ENCODE data around the gene TMSB4X. TPM values are rescaled to one million over a fixed set of nuclear protein-coding genes. Genes with fewer than 3 reads are reported as not detected.

Gene TMSB4X
- total and polyA plus RNA-seq, 2 of the 8 experiments (the other 6 are each of a cell fraction or from before 2014, with no cell fraction given), result 2,063 to 2,112 TPM

DNA sequence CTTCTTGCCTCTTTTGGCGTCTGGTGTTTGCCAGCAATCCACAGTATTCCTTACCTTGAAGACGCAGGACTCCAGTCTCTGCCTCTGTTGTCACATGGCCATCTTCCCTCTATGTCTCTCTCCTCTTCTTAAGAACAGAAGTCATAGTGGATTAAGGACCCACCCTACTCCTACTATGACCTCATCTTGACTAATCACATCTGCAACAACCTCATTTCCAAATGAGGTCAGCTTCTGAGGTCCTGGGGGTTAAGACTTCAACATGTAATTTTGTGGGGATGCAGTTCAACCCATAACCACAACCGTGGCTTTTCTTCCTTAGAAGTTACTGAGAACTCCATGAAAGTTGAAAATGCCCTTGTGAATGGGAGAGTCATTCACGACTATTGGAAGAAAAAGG lies 45.2 kb upstream of the TMSB4X start:
- no peak overlapping the region for H3K56ac ChIP-seq (replicated peaks; ENCODE audit: insufficient read length, low read depth, low read length)
- TF ChIP-seq RBBP5 (IDR thresholded peaks at IDR 0.05; ENCODE audit: borderline replicate concordance, low read depth, low read length) (no peak), SP1 (IDR thresholded peaks at IDR 0.05; ENCODE audit: low read depth, low read length) (no peak), CREB1 (IDR thresholded peaks at IDR 0.05) (no peak), MAX (IDR thresholded peaks at IDR 0.05) (no peak), BRCA1 (IDR thresholded peaks at IDR 0.05; ENCODE audit: low read depth, low read length) (no peak), EZH2 (IDR thresholded peaks at IDR 0.05; ENCODE audit: low read depth, low read length, severe bottlenecking) (no peak), ATF2 (IDR thresholded peaks at IDR 0.05; ENCODE audit: low read length) (no peak), KDM5A (IDR thresholded peaks at IDR 0.05; ENCODE audit: low read length) (no peak), SAP30 (IDR thresholded peaks at IDR 0.05; ENCODE audit: insufficient read depth, insufficient replicate concordance, low read length) (no peak)
- CTCF ChIA-PET (ENCODE audit: partially characterized antibody), result interaction anchor here (1.4 kb wide), 1 partner anchor 158 kb away, joined by 3 read pairs; no protein-coding TSS in a partner anchor

More for the DNA sequence above, 45.2 kb upstream of the TMSB4X start:
- no peaks in the 10 kb centered on the region for H3K79me1 ChIP-seq (ENCODE audit: low read depth, low read length)
- no peaks in the 10 kb centered on the region for H4K20me1 ChIP-seq (replicated peaks in 1 of 2; ENCODE audit: control insufficient read depth in 1 of 2, insufficient read depth in 2 of 2, low read length in 2 of 2)
- FAIRE-seq (no peak), DNase-seq (ENCODE audit: low read depth in 1 of 2, low spot score in 2 of 2) (no peak)
- no peak overlapping the region for H4K5ac ChIP-seq (ENCODE audit: insufficient read length, low read depth, low read length)
- POLR2A ChIA-PET (ENCODE audit: partially characterized antibody), result interaction anchor here (1.1 kb wide), 1 partner anchor 11 kb away, joined by 3 read pairs; no protein-coding TSS in a partner anchor
- no peak overlapping the region for H3K9ac ChIP-seq (replicated peaks in 1 of 4; ENCODE audit: extremely low read depth in 1 of 4, low read depth in 3 of 4, low read length in 3 of 4)
- H3K27me3 ChIP-seq (replicated peaks in 1 of 4; ENCODE audit: control insufficient read depth in 3 of 4, extremely low read depth in 1 of 4, insufficient read depth in 3 of 4, low read length in 3 of 4), result no peaks in the 10 kb centered on the region
- H3K79me2 ChIP-seq (ENCODE audit: control insufficient read depth in 1 of 2, insufficient read depth in 2 of 2, low read length in 2 of 2), result no peaks in the 10 kb centered on the region
- no peak overlapping the region for H2BK120ac ChIP-seq (replicated peaks; ENCODE audit: low read depth, low read length)
- H2AK5ac ChIP-seq (ENCODE audit: low read depth, low read length), result no peak overlapping the region
- H3K14ac ChIP-seq (ENCODE audit: insufficient read length), result no peak overlapping the region
- H2BK15ac ChIP-seq (ENCODE audit: low read length), result no peak overlapping the region
- no peak overlapping the region for H3K23ac ChIP-seq (ENCODE audit: insufficient read length)
- no peaks in the 10 kb centered on the region for H3K4me1 ChIP-seq (replicated peaks in 1 of 4; ENCODE audit: control insufficient read depth in 3 of 4, insufficient read depth in 4 of 4, low read length in 3 of 4)
- H3K9me3 ChIP-seq (ENCODE audit: insufficient read depth in 2 of 2, low read depth in 1 of 2, low read length in 1 of 2), result no peaks in the 10 kb centered on the region
- H2BK12ac ChIP-seq (ENCODE audit: low read depth, low read length), result no peak overlapping the region
- H4K8ac ChIP-seq (ENCODE audit: extremely low read depth, insufficient read depth, low read length), result no peak overlapping the region
- no peaks in the 10 kb centered on the region for H3K23me2 ChIP-seq (ENCODE audit: low read depth, low read length)
- H3K4me3 ChIP-seq (ENCODE audit: extremely low read depth in 1 of 4, insufficient read depth in 2 of 4, low read depth in 3 of 4, low read length in 4 of 4), result no peak overlapping the region
- H2AFZ ChIP-seq (ENCODE audit: low read length), result no peak overlapping the region
- H3K27ac ChIP-seq (ENCODE audit: low read depth, low read length), result no peak overlapping the region
- no peak overlapping the region for H4K91ac ChIP-seq (replicated peaks; ENCODE audit: insufficient read length, low read length)
- H3K18ac ChIP-seq (ENCODE audit: extremely low read depth, low read length), result no peak overlapping the region
- no peaks in the 10 kb centered on the region for H3K36me3 ChIP-seq (ENCODE audit: control insufficient read depth in 2 of 4, insufficient read depth in 4 of 4, low read length in 3 of 4)
- H3K4me2 ChIP-seq (ENCODE audit: insufficient read depth in 1 of 2, low read depth in 2 of 2, low read length in 2 of 2), result no peak overlapping the region
- no peak overlapping the region for H2BK5ac ChIP-seq (ENCODE audit: low read depth, low read length)
- 93% methylated on average over 3 of the region's 4 CpGs; no CpG with 5 or more reads in 1 of the 2 experiments for WGBS, 2 experiments (ENCODE audit: extremely low coverage in 1 of 2, insufficient coverage in 1 of 2, insufficient read length in 1 of 2, insufficient replicate concordance in 2 of 2, low coverage in 1 of 2, low lambda C conversion rate in 2 of 2, missing lambda C conversion rate in 1 of 2)
- H3K4ac ChIP-seq (replicated peaks; ENCODE audit: insufficient read length, low read depth, low read length), result no peak overlapping the region
- no peak overlapping the region for H2BK20ac ChIP-seq (ENCODE audit: low read length)

All from H1 (cell line).